ENCODE data around the gene AVPR2. TPM values are rescaled to one million over a fixed set of nuclear protein-coding genes. Genes with fewer than 3 reads are reported as not detected.

Gene AVPR2
- total RNA-seq, 2 experiments from 2014 or later, result not detected

DNA sequence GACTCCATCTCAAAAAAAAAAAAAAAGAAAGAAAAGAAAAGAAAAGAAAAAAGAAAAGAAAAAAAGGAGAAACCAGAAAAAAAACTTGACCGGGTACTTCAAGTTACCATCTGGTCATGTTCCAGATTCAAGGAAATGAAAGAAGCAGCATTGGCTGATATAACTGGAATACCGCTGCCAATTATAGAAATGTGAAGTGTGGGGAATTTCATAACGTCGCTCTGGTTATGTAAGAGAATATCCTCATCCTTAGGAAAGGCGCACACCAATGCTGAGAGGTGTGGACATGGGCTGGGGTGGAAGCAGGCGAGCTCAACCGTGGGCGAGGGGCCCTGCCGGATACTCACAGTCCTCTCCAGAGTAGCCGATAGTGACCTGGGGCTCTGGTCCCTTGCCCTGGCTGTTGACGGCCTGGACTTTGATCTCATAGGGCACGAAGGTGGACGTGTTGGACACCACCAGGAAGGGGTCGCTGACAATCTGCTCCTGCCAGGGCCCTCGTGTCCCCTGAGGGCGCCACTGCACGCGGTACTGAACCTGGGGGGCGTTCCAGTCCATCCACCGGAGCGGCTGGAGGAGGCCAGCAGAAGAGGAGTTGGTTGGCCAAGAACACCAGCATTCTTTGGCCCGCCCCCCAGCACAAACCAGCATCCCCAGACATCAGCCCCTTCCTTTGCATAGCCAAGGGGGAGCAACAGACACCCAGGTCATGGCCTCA is 38.0 kb upstream of the AVPR2 start:
- Mint-ChIP-seq H3K36me3 (ENCODE audit: low read depth) (no peaks in the 10 kb centered on the region), H3K4me3 (no peak overlapping the region), H3K4me1 (no peaks in the 10 kb centered on the region), H3K27me3 (no peaks in the 10 kb centered on the region), H3K9me3 (ENCODE audit: low read depth) (no peaks in the 10 kb centered on the region), H3K27ac (no peak overlapping the region)
- CTCF ChIA-PET, result no interaction called here
- POLR2A ChIA-PET, result no interaction called here
- intact Hi-C loops (cut with DNase I, micrococcal nuclease), result no loop called here
- no peak for ATAC-seq
- DNase-seq, result no peak

DNA sequence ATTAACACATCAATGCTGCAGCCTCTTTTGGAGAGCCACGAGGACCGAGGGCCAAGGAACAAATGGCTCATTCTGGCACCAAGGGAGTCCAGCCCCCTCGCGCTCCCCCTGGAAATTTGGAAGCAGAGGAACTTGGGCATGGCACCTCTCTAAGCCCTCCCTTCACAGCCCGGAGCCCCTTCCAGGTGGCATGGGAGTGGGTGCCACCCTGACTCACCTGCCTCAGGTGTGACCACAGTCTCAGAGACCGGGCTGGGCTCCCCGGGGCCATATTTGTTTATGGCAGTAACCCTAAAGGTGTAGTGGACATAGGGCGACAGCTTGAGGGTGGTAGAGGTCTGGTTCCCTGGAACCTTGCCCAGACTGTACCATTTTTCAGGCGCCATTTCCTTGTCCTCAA is 37.3 kb upstream of the AVPR2 start:
- no peaks in the 10 kb centered on the region for H3K36me3 Mint-ChIP-seq (ENCODE audit: low read depth)
- H3K4me3 Mint-ChIP-seq, result no peak overlapping the region
- intact Hi-C loops (cut with DNase I, micrococcal nuclease), result no loop called here
- DNase-seq (no peak), ATAC-seq (no peak)
- ChIA-PET POLR2A (no interaction called here), CTCF (no interaction called here)
- H3K9me3 Mint-ChIP-seq (ENCODE audit: low read depth), result no peaks in the 10 kb centered on the region
- no peak overlapping the region for H3K27ac Mint-ChIP-seq
- no peaks in the 10 kb centered on the region for H3K27me3 Mint-ChIP-seq
- H3K4me1 Mint-ChIP-seq, result no peaks in the 10 kb centered on the region

DNA sequence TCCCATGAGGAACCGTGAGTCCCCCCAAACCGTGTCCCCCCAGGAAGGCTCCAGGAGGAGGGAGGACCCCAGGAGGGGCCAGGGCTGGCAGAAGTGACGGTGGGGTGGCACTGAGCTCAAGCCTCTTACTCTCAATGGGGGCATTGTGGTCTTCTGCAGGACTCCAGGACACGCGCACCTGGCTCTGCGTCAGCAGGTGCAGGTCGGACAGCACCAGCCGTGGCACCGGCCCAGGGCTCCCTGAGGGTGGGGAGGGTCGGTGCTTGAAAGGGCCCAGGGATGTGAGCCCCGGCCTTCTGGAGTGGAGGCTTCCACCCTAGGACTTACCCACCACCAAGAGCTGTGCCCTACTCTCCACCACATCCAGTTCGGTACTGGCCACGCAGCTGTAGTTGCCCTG is 36.8 kb upstream of the AVPR2 start:
- Mint-ChIP-seq H3K9me3 (ENCODE audit: low read depth) (no peaks in the 10 kb centered on the region), H3K27me3 (no peaks in the 10 kb centered on the region), H3K4me3 (no peak overlapping the region), H3K27ac (no peak overlapping the region), H3K4me1 (no peaks in the 10 kb centered on the region), H3K36me3 (ENCODE audit: low read depth) (no peaks in the 10 kb centered on the region)
- intact Hi-C loops (cut with DNase I, micrococcal nuclease), result no loop called here
- DNase-seq (no peak), ATAC-seq (no peak)
- POLR2A ChIA-PET, result no interaction called here
- CTCF ChIA-PET, result no interaction called here

GRCh38 chrX:153868576-153869472 is 35.6 kb upstream of the AVPR2 start:
- H3K36me3 Mint-ChIP-seq (ENCODE audit: low read depth), result no peaks in the 10 kb centered on the region
- no peaks in the 10 kb centered on the region for H3K27me3 Mint-ChIP-seq
- POLR2A ChIA-PET, result no interaction called here
- no peaks in the 10 kb centered on the region for H3K4me1 Mint-ChIP-seq
- H3K9me3 Mint-ChIP-seq (ENCODE audit: low read depth), result no peaks in the 10 kb centered on the region
- intact Hi-C loops (cut with DNase I, micrococcal nuclease), result no loop called here
- no peak overlapping the region for H3K4me3 Mint-ChIP-seq
- CTCF ChIA-PET, result interaction anchor here (0.8 kb wide), 1 partner anchor 17 kb away, joined by 3 read pairs; no protein-coding TSS in a partner anchor
- ATAC-seq (no peak), DNase-seq (no peak)
- H3K27ac Mint-ChIP-seq, result no peak overlapping the region

DNA sequence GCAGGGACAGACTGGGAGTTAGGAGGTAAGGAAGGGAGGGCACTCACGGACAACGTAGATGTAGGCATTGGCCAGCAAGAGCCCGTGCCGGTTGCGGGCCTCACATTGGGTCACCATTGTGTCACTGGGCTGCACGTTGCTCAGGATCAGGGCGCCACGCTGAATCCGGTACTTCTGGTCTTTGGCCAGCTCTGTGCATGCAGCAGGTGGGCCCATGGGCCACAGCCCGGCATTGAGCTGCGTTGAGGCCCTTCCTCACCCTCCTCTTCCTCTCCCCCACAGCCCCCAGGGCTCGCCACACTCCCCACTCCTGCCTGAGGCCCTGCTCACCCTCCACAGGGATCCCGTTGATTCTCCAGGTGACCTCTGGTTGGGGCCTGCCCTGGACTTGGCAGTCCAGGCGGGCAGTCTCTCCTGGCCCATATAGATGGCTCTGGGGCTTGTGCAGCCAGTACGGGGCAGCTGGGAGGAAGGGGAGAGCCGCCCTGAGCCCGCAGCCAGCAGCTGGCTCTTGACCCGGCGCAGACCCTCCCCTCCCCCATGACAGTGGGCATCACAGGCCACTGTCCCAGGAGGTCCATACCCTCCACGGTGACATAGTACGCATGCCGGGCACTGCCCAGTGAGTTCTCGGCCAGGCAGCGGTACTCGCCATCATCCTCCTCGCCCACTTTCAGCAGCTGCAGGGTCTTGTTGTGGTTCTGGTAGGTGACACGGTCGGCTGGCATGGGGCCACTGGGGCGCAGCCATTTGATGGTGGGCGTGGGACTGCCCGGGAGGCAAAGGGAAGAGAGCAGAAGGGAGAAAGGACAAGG is 34.8 kb upstream of the AVPR2 start:
- no peaks in the 10 kb centered on the region for H3K9me3 Mint-ChIP-seq (ENCODE audit: low read depth)
- no peak overlapping the region for H3K4me3 Mint-ChIP-seq
- no peaks in the 10 kb centered on the region for H3K4me1 Mint-ChIP-seq
- DNase-seq (no peak), ATAC-seq (no peak)
- H3K36me3 Mint-ChIP-seq (ENCODE audit: low read depth), result no peaks in the 10 kb centered on the region
- POLR2A ChIA-PET, result no interaction called here
- H3K27me3 Mint-ChIP-seq, result no peaks in the 10 kb centered on the region
- H3K27ac Mint-ChIP-seq, result no peak overlapping the region
- CTCF ChIA-PET, result interaction anchor here (0.8 kb wide), 1 partner anchor 18 kb away, joined by 3 read pairs; no protein-coding TSS in a partner anchor
- intact Hi-C loops (cut with DNase I, micrococcal nuclease), result no loop called here

GRCh38 chrX:153870288-153870690 is 34.2 kb upstream of the AVPR2 start:
- CTCF ChIA-PET, result no interaction called here
- H3K4me3 Mint-ChIP-seq, result no peak overlapping the region
- H3K27ac Mint-ChIP-seq, result no peak overlapping the region
- ATAC-seq (no peak), DNase-seq (no peak)
- H3K27me3 Mint-ChIP-seq, result no peaks in the 10 kb centered on the region
- intact Hi-C loops (cut with DNase I, micrococcal nuclease), result no loop called here
- H3K4me1 Mint-ChIP-seq, result no peaks in the 10 kb centered on the region
- H3K9me3 Mint-ChIP-seq (ENCODE audit: low read depth), result no peaks in the 10 kb centered on the region
- POLR2A ChIA-PET, result no interaction called here
- H3K36me3 Mint-ChIP-seq (ENCODE audit: low read depth), result no peaks in the 10 kb centered on the region

DNA sequence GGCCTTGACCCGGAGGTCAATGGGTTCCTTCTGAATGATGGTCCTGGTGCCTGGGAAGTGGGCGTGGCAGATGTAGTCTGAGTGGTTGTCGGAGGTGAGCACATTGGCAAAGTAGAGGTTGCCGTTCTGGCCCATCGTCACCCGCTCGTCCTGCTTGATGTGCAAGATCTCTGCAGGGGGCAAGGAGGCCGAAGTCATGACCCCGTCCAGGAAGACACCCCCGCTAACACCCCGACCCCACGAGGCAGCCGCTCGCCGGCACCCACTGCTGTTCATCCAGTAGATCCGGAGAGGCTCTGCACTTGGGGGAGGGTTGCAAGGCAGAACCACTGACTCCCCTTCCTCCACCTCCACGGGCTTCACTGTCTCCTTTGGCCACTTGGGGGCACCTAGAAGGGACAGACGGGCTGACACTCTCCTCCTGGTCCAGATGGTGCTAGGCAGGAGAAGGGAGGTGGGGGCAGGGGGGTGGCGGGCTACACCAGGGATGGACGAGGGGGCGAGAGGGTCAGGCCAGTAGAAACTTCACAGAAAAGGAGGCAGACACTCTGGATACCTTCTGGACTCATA is 33.6 kb upstream of the AVPR2 start:
- intact Hi-C loops (cut with DNase I, micrococcal nuclease), result no loop called here
- ATAC-seq (no peak), DNase-seq (no peak)
- Mint-ChIP-seq H3K36me3 (ENCODE audit: low read depth) (no peaks in the 10 kb centered on the region), H3K4me3 (no peak overlapping the region), H3K4me1 (no peaks in the 10 kb centered on the region), H3K9me3 (ENCODE audit: low read depth) (no peaks in the 10 kb centered on the region), H3K27me3 (no peaks in the 10 kb centered on the region), H3K27ac (no peak overlapping the region)
- CTCF ChIA-PET, result no interaction called here
- POLR2A ChIA-PET, result no interaction called here

DNA sequence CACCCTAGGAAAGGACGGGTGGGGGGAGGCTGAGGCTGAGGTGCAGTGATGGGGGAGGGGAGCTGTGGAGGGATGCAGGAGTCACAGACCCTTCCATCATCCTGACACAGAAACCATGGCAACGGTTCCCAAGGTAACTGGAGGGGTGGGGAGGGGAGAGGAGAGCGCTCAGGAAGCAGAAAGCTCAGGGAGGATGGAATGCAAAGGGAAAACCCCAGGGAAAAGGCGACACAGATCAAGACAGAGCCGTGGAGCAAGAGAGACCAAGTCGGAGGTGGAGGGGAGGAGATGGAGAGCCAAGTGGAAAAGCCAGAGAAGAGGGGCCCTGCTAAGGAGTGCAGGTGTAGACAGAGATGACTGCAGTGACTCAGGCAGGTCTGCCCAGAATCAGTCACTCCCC is 33.0 kb upstream of the AVPR2 start:
- ChIA-PET CTCF (no interaction called here), POLR2A (no interaction called here)
- H3K36me3 Mint-ChIP-seq (ENCODE audit: low read depth), result no peaks in the 10 kb centered on the region
- H3K9me3 Mint-ChIP-seq (ENCODE audit: low read depth), result no peaks in the 10 kb centered on the region
- intact Hi-C loops (cut with DNase I, micrococcal nuclease), result no loop called here
- H3K27me3 Mint-ChIP-seq, result peaks cover 4% of the 10 kb centered on the region
- H3K4me1 Mint-ChIP-seq, result no peaks in the 10 kb centered on the region
- ATAC-seq, result no peak
- no peak for DNase-seq
- no peak overlapping the region for H3K4me3 Mint-ChIP-seq
- H3K27ac Mint-ChIP-seq, result no peak overlapping the region

DNA sequence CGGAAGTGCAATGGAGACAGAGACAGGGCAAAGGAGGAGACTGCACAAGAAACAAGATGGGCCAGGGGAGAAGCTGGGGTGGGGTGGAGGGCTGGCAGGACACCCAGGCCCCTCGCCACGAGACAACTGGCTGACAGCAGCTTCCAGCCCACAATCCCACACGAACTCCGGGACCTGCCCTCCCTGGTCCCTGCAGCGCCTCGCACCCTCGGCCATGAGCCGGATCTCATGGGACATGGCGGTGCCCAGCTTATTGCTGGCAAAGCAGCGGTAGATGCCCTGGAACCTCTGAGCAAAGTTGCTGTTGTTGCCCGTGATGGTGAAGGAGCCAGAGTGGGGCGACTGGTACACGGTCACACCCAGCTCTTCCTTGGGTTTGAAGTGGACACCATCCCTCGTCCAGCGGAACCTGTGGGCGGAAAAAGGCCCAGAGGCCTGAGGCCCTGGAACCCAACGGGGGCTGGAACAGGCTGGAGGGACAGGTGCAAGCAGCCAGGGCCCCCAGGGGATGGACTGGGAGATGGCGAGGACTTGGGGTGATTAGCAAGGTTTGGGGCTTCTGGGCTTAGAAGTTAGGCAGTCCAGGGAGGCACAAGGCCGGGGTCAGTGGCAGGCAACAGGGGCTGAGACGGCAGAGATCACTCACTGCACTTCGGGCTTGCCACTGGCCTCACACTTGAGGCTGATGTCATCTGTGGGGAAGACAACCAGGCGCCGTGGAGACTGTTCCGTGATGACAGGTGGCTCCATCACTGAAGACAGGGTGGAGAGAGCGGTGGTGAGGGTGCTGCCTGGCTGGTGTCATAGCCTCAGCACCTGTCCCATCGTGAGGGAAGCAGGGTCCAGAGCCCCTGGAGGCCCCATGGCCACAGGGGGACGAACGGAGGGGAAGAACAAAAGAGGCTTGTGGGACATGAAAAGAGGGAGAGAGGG is 32.3 kb upstream of the AVPR2 start:
- intact Hi-C loops (cut with DNase I, micrococcal nuclease), result no loop called here
- Mint-ChIP-seq H3K27me3 (peaks cover 4% of the 10 kb centered on the region), H3K4me1 (no peaks in the 10 kb centered on the region), H3K9me3 (ENCODE audit: low read depth) (no peaks in the 10 kb centered on the region), H3K4me3 (no peak overlapping the region), H3K27ac (no peak overlapping the region), H3K36me3 (ENCODE audit: low read depth) (no peaks in the 10 kb centered on the region)
- ATAC-seq, result no peak
- CTCF ChIA-PET, result no interaction called here
- POLR2A ChIA-PET, result no interaction called here
- no peak for DNase-seq

DNA sequence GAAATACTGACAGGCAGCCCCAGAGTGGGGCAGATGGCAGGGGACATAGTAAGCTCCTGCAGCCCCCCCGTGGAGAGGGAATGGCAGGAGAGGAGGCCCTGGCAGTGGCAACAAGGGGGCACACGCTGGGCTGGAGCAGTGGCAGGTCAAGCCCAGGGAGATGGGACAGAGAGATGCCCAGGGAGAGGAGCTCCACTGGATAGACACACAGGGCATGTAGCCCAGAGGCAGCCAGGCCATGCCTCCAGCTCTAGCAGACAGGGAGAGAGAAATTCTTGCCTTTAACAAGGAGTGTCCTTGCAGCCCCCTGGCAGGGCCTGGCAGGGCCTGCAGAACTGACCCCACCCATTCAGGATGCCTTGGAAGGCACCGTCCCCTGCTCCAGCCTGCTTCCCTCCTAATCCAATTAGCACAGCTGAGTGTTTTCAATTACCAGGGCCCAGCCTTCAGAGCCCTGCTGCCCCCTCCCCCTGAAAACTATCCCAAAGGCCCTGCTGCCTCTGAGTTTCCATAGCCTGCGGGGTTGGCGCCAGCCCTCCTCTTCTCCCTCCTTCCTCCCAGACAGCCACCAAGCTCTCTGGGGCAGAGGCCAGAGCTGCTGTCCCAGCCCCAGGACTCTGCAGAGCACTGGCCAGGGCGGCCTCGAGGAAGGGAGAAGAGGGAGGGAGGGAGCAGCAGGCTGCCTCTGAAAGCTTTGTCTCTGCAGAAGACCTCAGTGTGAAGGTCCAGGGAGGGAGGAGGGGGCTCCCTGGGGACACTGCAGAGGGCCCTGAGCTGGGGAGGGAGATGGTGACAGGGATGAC is 31.0 kb upstream of the AVPR2 start:
- no peak overlapping the region for H3K27ac Mint-ChIP-seq
- POLR2A ChIA-PET, result no interaction called here
- H3K9me3 Mint-ChIP-seq (ENCODE audit: low read depth), result no peaks in the 10 kb centered on the region
- intact Hi-C loops (cut with DNase I, micrococcal nuclease), result no loop called here
- H3K4me3 Mint-ChIP-seq, result no peak overlapping the region
- no peak for DNase-seq
- CTCF ChIA-PET, result interaction anchor here (0.7 kb wide), 1 partner anchor 41 kb away, joined by 4 read pairs; no protein-coding TSS in a partner anchor
- H3K4me1 Mint-ChIP-seq, result peaks cover 5% of the 10 kb centered on the region
- H3K36me3 Mint-ChIP-seq (ENCODE audit: low read depth), result no peaks in the 10 kb centered on the region
- peaks cover 7% of the 10 kb centered on the region for H3K27me3 Mint-ChIP-seq
- ATAC-seq, result no peak

All from activated CD4-positive, alpha-beta T cell treated with anti-CD3 and anti-CD28 coated beads for 36 hours (primary cell).